Nephron (organoid): ENCODE data around the gene AAK1.

ENCODE experiments used
- H3K27ac Mint-ChIP-seq, 3 experiments: 2 replicates each; pipeline ENCODE4 v1.8.0; 2020; ENCODE audit warnings: mixed read lengths in 3 of 3, mild to moderate bottlenecking in 2 of 3, moderate library complexity in 1 of 3
- H3K27me3 Mint-ChIP-seq: 2 replicates; pipeline ENCODE4 v1.8.0; 2021; ENCODE audit warnings: low read depth, mild to moderate bottlenecking, moderate library complexity, mixed read lengths
- H3K36me3 Mint-ChIP-seq: 2 replicates; pipeline ENCODE4 v1.8.0; 2020; ENCODE audit warnings: low read depth, mixed read lengths
- H3K4me1 Mint-ChIP-seq: 2 replicates; pipeline ENCODE4 v1.8.0; 2020; ENCODE audit warnings: mixed read lengths
- H3K4me3 Mint-ChIP-seq, 3 experiments: 2 replicates each; pipeline ENCODE4 v1.8.0; 2020; ENCODE audit warnings: mild to moderate bottlenecking in 3 of 3, mixed read lengths in 3 of 3, moderate library complexity in 2 of 3
- H3K9me3 Mint-ChIP-seq: 2 replicates; pipeline ENCODE4 v1.8.0; 2020; ENCODE audit warnings: mixed read lengths
- TF ChIP-seq, protein P1 (sequence below), 3 experiments: fragments of 200-600 bp; sonication (generic); IDR thresholded peaks; one replicate each; pipeline ENCODE4 v1.5.0; 2021; ENCODE audit warnings: antibody characterized with exemption in 3 of 3; ENCODE audit not compliant: unreplicated experiment in 3 of 3

AAK1 gene

DNA sequence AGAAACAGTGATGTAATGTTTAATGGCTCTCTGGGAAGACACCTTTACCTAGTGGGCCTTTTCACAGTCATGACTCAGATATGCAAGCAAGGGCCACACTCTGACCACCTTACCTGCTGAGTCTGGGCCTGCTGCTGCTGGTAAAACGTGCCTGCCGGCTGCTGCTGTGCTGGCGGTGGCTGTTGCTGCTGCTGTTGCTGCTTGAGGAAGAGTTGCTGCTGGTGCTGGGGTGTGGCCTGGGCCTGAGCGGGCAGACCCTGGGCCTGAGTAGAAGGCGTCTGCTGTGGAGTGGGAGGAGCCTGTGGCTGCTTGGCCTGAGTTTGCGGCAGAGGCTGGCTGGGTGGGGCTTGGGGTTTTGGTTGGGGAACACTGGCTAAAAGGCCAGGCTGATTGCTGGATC is 124.7 kb downstream of the AAK1 start:
- Mint-ChIP-seq H3K27me3 (no peaks in the 10 kb centered on the region), H3K9me3 (no peaks in the 10 kb centered on the region), H3K4me1 (peaks cover 11% of the 10 kb centered on the region), H3K27ac (no peak overlapping the region), H3K36me3 (peaks cover 72% of the 10 kb centered on the region), H3K4me3 (no peak overlapping the region)
- TF ChIP-seq, protein P1, sequence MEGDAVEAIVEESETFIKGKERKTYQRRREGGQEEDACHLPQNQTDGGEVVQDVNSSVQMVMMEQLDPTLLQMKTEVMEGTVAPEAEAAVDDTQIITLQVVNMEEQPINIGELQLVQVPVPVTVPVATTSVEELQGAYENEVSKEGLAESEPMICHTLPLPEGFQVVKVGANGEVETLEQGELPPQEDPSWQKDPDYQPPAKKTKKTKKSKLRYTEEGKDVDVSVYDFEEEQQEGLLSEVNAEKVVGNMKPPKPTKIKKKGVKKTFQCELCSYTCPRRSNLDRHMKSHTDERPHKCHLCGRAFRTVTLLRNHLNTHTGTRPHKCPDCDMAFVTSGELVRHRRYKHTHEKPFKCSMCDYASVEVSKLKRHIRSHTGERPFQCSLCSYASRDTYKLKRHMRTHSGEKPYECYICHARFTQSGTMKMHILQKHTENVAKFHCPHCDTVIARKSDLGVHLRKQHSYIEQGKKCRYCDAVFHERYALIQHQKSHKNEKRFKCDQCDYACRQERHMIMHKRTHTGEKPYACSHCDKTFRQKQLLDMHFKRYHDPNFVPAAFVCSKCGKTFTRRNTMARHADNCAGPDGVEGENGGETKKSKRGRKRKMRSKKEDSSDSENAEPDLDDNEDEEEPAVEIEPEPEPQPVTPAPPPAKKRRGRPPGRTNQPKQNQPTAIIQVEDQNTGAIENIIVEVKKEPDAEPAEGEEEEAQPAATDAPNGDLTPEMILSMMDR (IDR thresholded peaks at IDR 0.05; ENCODE audit: unreplicated experiment in 3 of 3): no peak

DNA sequence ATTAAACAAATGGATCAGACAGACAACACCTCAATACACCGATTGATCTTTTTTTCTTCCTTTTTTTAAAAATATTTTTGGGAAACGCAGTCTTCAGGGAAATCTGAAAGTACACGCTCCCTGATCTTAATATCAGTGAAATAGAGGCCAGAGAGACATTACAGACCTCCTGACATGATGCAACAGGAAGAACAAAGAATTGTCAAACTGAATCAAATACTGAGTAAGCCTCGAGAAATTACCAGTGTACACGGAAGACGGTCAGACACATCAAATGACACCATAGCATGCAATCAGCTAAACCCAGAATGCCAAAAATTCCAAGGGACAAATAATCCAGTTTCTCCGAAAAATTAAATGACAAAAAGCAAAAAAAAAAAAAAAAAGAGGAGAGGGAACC is 126.1 kb downstream of the AAK1 start:
- no peaks in the 10 kb centered on the region for H3K9me3 Mint-ChIP-seq
- H3K27ac Mint-ChIP-seq: no peak overlapping the region
- peaks cover 74% of the 10 kb centered on the region for H3K36me3 Mint-ChIP-seq
- H3K27me3 Mint-ChIP-seq: no peaks in the 10 kb centered on the region
- peaks cover 11% of the 10 kb centered on the region for H3K4me1 Mint-ChIP-seq
- H3K4me3 Mint-ChIP-seq: no peak overlapping the region
- TF ChIP-seq, protein P1 (IDR thresholded peaks at IDR 0.05; ENCODE audit: unreplicated experiment in 3 of 3): no peak

DNA sequence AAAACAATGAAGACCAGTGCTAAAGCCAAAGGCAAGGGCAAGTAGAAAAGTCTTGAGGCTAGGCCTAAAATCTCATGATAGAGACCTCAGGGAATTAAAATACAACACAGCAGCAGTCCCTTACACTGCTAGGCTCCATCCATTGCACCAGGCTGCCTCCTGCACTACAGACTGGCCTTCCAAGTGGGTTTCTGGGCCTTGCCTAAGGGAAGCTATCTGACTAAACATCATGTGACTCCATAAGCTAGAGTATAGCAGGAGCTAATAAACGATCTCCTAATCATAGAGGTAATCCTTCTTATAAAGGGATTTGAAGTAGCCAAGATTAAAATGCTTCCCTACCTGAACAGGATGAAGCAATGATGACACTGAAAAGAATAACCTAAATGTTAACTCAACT is 128.7 kb downstream of the AAK1 start:
- Mint-ChIP-seq H3K36me3 (peaks cover 82% of the 10 kb centered on the region), H3K27ac (peak overlapping the region; percentile 60 to 86 (median 84)), H3K27me3 (no peaks in the 10 kb centered on the region), H3K4me3 (no peak overlapping the region), H3K4me1 (peaks cover 11% of the 10 kb centered on the region), H3K9me3 (no peaks in the 10 kb centered on the region)
- TF ChIP-seq, protein P1 (IDR thresholded peaks at IDR 0.05; ENCODE audit: unreplicated experiment in 3 of 3): no peak

DNA sequence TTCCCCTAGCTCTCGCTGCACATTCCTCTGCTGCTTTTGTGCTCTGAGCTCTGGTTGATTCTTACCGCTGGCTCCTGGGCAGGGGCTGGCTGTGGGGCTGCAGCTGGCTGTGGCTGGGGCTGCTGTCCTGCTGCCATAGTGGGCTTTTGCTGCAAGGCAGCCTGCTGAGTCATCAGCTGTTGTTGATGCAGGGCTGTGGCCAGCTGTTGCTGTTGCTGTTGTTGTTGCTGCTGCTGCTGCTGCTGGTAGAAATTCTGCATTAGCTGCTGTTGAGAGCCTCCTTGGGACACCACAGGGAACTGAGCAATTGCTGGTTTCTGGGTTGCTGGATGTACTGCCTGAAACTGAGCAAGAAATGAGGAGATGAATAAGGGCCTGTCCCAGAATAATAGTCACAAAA is 129.1 kb downstream of the AAK1 start:
- no peaks in the 10 kb centered on the region for H3K27me3 Mint-ChIP-seq
- H3K9me3 Mint-ChIP-seq: no peaks in the 10 kb centered on the region
- peak overlapping the region; percentile 60 to 86 (median 84) for H3K27ac Mint-ChIP-seq
- H3K4me1 Mint-ChIP-seq: peaks cover 11% of the 10 kb centered on the region
- no peak overlapping the region for H3K4me3 Mint-ChIP-seq
- TF ChIP-seq, protein P1 (IDR thresholded peaks at IDR 0.05; ENCODE audit: unreplicated experiment in 3 of 3): no peak
- H3K36me3 Mint-ChIP-seq: peaks cover 83% of the 10 kb centered on the region

DNA sequence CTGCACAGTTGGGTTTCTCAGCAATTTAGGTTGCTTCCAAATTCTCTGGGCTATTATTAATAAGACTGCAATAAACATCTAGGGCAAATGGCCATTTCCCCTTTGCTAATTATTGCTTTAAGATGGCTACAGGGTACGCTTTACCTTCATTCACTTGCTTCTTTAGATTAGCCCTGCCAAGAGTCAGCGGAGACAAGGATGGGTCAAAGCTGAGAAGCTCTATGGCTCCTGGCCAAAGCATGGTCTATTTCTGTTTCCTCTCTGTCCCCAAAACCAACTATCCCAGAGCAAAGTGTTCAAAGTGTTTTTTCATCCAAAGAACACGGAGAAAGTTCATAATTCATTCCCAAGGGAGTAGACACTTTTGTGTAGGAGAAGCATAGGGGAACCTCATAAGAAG is 131.1 kb downstream of the AAK1 start:
- peaks cover 87% of the 10 kb centered on the region for H3K36me3 Mint-ChIP-seq
- no peak overlapping the region for H3K27ac Mint-ChIP-seq
- H3K4me3 Mint-ChIP-seq: no peak overlapping the region
- TF ChIP-seq, protein P1 (IDR thresholded peaks at IDR 0.05; ENCODE audit: unreplicated experiment in 3 of 3): no peak
- H3K27me3 Mint-ChIP-seq: no peaks in the 10 kb centered on the region
- H3K9me3 Mint-ChIP-seq: no peaks in the 10 kb centered on the region
- H3K4me1 Mint-ChIP-seq: peaks cover 21% of the 10 kb centered on the region

DNA sequence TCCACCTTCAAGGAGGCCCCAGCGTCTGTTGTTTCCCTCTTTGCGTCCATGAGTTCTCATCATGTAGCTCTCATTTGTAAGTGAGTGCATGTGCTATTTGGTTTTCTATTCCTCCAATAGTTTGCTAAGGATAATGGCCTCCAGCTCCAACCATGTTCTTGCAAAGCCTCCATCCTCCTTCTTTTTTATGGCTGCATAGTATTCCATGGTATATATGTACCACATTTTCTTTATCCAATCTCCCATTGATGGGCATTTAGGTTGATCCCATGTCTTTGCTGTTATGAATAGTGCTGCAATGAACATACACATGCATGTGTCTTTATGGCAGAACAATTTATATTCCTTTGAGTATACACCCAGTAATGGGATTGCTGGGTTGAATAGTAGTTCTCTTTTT is 133.3 kb downstream of the AAK1 start:
- Mint-ChIP-seq H3K27me3 (no peaks in the 10 kb centered on the region), H3K36me3 (peaks cover 91% of the 10 kb centered on the region), H3K27ac (no peak overlapping the region), H3K4me1 (peaks cover 21% of the 10 kb centered on the region), H3K4me3 (no peak overlapping the region), H3K9me3 (no peaks in the 10 kb centered on the region)
- TF ChIP-seq, protein P1 (IDR thresholded peaks at IDR 0.05; ENCODE audit: unreplicated experiment in 3 of 3): no peak
